Measurements from ENCODE around the gene FXYD6. TPM values are rescaled to one million over a fixed set of nuclear protein-coding genes. Genes with fewer than 3 reads are reported as not detected.
A peak's percentile ranks its signal among the peaks of the same experiment; 100 is the strongest.
"Not testable (repeated sequence)": the region's sequence is repeated elsewhere in the genome, so short reads cannot be mapped to it uniquely, and the experiment has no call there.

The FXYD6 gene
- total RNA-seq, 6 experiments from 2014 or later: not detected

- Mint-ChIP-seq H3K27ac (peak overlapping the region; percentile 78), H3K4me3 (no peak overlapping the region)
Measured at GRCh38 chr11:117816151-117816741, 60.2 kb downstream of the FXYD6 start.

GRCh38 chr11:117815262-117815803 is 61.1 kb downstream of the FXYD6 start:
- H3K27me3 Mint-ChIP-seq (ENCODE audit: insufficient read depth): peaks cover 24% of the 10 kb centered on the region
- H3K36me3 Mint-ChIP-seq (ENCODE audit: low read depth): no peaks in the 10 kb centered on the region
- no peak overlapping the region for H3K4me3 Mint-ChIP-seq
- H3K9me3 Mint-ChIP-seq: no peaks in the 10 kb centered on the region
- H3K4me1 Mint-ChIP-seq (ENCODE audit: low read depth): peaks cover 22% of the 10 kb centered on the region; the same call in 1 of the 2 replicates
- H3K27ac Mint-ChIP-seq: no peak overlapping the region
- TF ChIP-seq CTCF (IDR thresholded peaks at IDR 0.05): no peak
- no peak for DNase-seq

More at GRCh38 chr11:117816151-117816741, 60.2 kb downstream of the FXYD6 start:
- H3K9me3 Mint-ChIP-seq: no peaks in the 10 kb centered on the region
- TF ChIP-seq CTCF (IDR thresholded peaks at IDR 0.05): no peak
- H3K4me1 Mint-ChIP-seq (ENCODE audit: low read depth): peaks cover 22% of the 10 kb centered on the region; the same call in 1 of the 2 replicates
- DNase-seq: peak; percentile 70
- H3K27me3 Mint-ChIP-seq (ENCODE audit: insufficient read depth): peaks cover 17% of the 10 kb centered on the region
- H3K36me3 Mint-ChIP-seq (ENCODE audit: low read depth): no peaks in the 10 kb centered on the region

- Mint-ChIP-seq H3K36me3 (ENCODE audit: low read depth) (no peaks in the 10 kb centered on the region), H3K27me3 (ENCODE audit: insufficient read depth) (peaks cover 25% of the 10 kb centered on the region), H3K9me3 (no peaks in the 10 kb centered on the region), H3K27ac (no peak overlapping the region), H3K4me1 (ENCODE audit: low read depth) (peaks cover 22% of the 10 kb centered on the region; the same call in 1 of the 2 replicates), H3K4me3 (no peak overlapping the region)
- no peak for TF ChIP-seq CTCF (IDR thresholded peaks at IDR 0.05)
- DNase-seq: no peak
Measured at GRCh38 chr11:117814766-117815261, 61.6 kb downstream of the FXYD6 start.

GRCh38 chr11:117814204-117814765 is 62.2 kb downstream of the FXYD6 start:
- H3K27ac Mint-ChIP-seq: no peak overlapping the region

GRCh38 chr11:117810056-117810451 is 66.4 kb downstream of the FXYD6 start:
- H3K27ac Mint-ChIP-seq; H3K36me3 Mint-ChIP-seq (ENCODE audit: low read depth); H3K4me1 Mint-ChIP-seq (ENCODE audit: low read depth); H3K4me3 Mint-ChIP-seq; DNase-seq; H3K9me3 Mint-ChIP-seq: not testable (repeated sequence)
- peaks cover 30% of the 10 kb centered on the region for H3K27me3 Mint-ChIP-seq (ENCODE audit: insufficient read depth)

More at GRCh38 chr11:117814204-117814765, 62.2 kb downstream of the FXYD6 start:
- Mint-ChIP-seq H3K36me3 (ENCODE audit: low read depth) (no peaks in the 10 kb centered on the region), H3K4me3 (no peak overlapping the region), H3K4me1 (ENCODE audit: low read depth) (peaks cover 22% of the 10 kb centered on the region; the same call in 1 of the 2 replicates), H3K27me3 (ENCODE audit: insufficient read depth) (peaks cover 25% of the 10 kb centered on the region), H3K9me3 (no peaks in the 10 kb centered on the region)
- no peak for TF ChIP-seq CTCF (IDR thresholded peaks at IDR 0.05)
- DNase-seq: no peak

Data from HFFc6 (cell line).